ENCODE results near the gene ZC2HC1C.

DNA sequence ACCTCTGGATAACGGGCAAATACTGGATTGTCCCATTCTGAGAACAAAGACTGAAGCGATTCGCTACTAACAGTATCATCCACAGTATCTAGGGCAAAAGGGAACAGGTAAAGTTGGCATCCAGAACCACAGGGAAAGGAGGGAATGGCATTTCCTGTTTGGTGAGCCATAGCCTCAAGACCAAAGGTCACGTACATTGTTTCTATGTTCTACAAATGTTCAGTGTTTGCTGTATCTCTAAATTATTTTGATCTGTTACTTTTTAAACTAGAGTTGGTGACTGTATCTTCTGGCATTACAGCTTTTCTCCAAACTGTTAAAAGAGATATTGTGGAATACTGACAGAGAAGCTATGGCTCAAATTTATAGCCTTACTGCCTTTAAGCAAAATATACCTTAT lies 27.8 kb upstream of the ZC2HC1C start:
- TF ChIP-seq CTCF (IDR thresholded peaks at IDR 0.05; ENCODE audit: low read depth, low read length, poor library complexity, severe bottlenecking): no peak
- TF ChIP-seq EZH2phosphoT487 (IDR thresholded peaks at IDR 0.05; ENCODE audit: borderline replicate concordance, low read length): no peak
